Osteoblast (primary cell): ENCODE results near the gene MATCAP1. TPM values are rescaled to one million over a fixed set of nuclear protein-coding genes. Genes with fewer than 3 reads are reported as not detected.
A peak's percentile ranks its signal among the peaks of the same experiment; 100 is the strongest.

Experiments used
- DNase-seq: peaks from one replicate; pipeline ENCODE4 v3.0.0; 2011; ENCODE audit warnings: low spot score, mixed read lengths; ENCODE audit not compliant: insufficient read length; ENCODE audit errors: missing footprints
- H2AFZ ChIP-seq: 2 replicates; pipeline ENCODE4 v1.6.0; 2011; ENCODE audit warnings: mild to moderate bottlenecking, low read length
- H3K27ac ChIP-seq: 2 replicates; pipeline ENCODE4 v1.5.1; 2011; ENCODE audit warnings: mild to moderate bottlenecking, low read depth, low read length, moderate library complexity
- H3K27me3 ChIP-seq: 2 replicates; pipeline ENCODE4 v1.6.0; 2012; ENCODE audit warnings: mild to moderate bottlenecking, control low read depth, inconsistent platforms, low read length, moderate library complexity; ENCODE audit not compliant: insufficient read depth
- H3K36me3 ChIP-seq: 2 replicates; pipeline ENCODE4 v1.5.1; 2011; ENCODE audit warnings: mild to moderate bottlenecking, low read length, control low read depth, moderate library complexity; ENCODE audit not compliant: insufficient read depth
- H3K4me1 ChIP-seq: 2 replicates; pipeline ENCODE4 v1.5.1; 2011; ENCODE audit warnings: mild to moderate bottlenecking, low read length, control low read depth, moderate library complexity; ENCODE audit not compliant: insufficient read depth
- H3K4me2 ChIP-seq: 2 replicates; pipeline ENCODE4 v1.6.0; 2011; ENCODE audit warnings: mild to moderate bottlenecking, low read length; ENCODE audit not compliant: insufficient read depth
- H3K4me3 ChIP-seq: fragments of 200-600 bp; sonication (generic); 3 replicates; pipeline ENCODE4 v1.5.1; 2012; ENCODE audit warnings: mild to moderate bottlenecking, low read length, inconsistent platforms; ENCODE audit not compliant: insufficient read depth
- H3K79me2 ChIP-seq: 2 replicates; pipeline ENCODE4 v1.6.0; 2012; ENCODE audit warnings: mild to moderate bottlenecking, low read length, control low read depth, inconsistent platforms; ENCODE audit not compliant: insufficient read depth
- H3K9me3 ChIP-seq: 2 replicates; pipeline ENCODE4 v1.5.1; 2011; ENCODE audit warnings: low read depth, low read length, control low read depth
- H4K20me1 ChIP-seq: 2 replicates; pipeline ENCODE4 v1.6.0; 2012; ENCODE audit warnings: mild to moderate bottlenecking, low read length, control low read depth; ENCODE audit not compliant: insufficient read depth
- CTCF ChIP-seq: IDR thresholded peaks from 2 replicates; pipeline ENCODE4 v1.5.1; 2011; ENCODE audit warnings: mild to moderate bottlenecking, low read depth, low read length, moderate library complexity; ENCODE audit errors: extremely low read depth
- total RNA-seq: library from RNA; depleted of rRNA; stranded (reverse); fragments of >200 nt; gene quantifications from 2 replicates; pipeline ENCODE4 v1.2.3, GENCODE V29; 2012

The MATCAP1 gene
- total RNA-seq, 1 donor, result 3.6 TPM

GRCh38 chr16:67155295-67156142 is 28.2 kb downstream of the MATCAP1 start:
- H3K4me3 ChIP-seq, result peak overlapping the region; percentile 47
- H4K20me1 ChIP-seq, result peaks cover 35% of the 10 kb centered on the region
- peak; percentile 74 for TF ChIP-seq CTCF
- peaks cover 4% of the 10 kb centered on the region for H3K79me2 ChIP-seq
- H3K27me3 ChIP-seq, result no peaks in the 10 kb centered on the region
- H2AFZ ChIP-seq, result no peak overlapping the region
- H3K36me3 ChIP-seq, result peaks cover 6% of the 10 kb centered on the region
- H3K27ac ChIP-seq, result no peak overlapping the region
- peak overlapping the region; percentile 79 for H3K4me2 ChIP-seq
- no peaks in the 10 kb centered on the region for H3K9me3 ChIP-seq
- DNase-seq, result peak; percentile 100
- peaks cover 6% of the 10 kb centered on the region for H3K4me1 ChIP-seq

DNA sequence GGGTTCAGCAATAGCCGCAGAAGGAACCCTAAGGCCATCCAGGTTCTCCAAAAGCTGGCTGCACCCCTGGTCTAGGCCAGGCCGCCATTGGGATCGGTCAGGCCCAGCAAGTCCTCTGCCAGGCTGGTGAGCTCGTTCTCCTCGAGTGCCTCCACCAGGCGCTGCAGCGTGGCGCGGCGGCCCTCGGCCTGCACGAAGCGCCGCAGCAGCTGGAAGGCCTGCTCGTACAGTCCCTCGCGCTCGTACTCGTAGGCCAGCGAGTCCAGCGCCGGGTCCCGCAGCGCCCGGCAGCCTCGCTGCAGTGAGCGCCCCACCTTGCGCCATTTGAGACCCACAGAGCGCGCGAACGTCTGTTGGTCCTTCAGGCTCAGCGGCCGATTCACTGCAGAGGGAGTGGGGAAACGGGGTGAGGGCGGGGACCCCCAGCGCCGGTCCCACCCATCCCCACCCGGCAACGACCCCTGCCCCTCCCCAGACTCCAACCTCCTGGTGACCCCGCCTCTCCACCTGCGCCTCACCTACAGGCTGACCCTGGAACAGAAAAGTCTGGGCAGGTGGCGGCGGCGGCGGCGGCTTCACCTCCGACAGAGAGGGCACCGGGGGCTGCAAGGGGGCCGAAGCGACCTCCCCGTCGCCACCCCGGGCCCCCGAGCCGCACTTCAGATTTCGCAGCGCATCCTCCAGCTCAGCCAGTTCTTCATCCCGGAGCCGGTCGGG is 29.0 kb downstream of the MATCAP1 start:
- peaks cover 6% of the 10 kb centered on the region for H3K36me3 ChIP-seq
- H4K20me1 ChIP-seq, result peaks cover 35% of the 10 kb centered on the region
- peak overlapping the region; percentile 47 for H3K4me3 ChIP-seq
- peak; percentile 73 for DNase-seq
- H3K9me3 ChIP-seq, result no peaks in the 10 kb centered on the region
- H2AFZ ChIP-seq, result no peak overlapping the region
- H3K4me2 ChIP-seq, result peak overlapping the region; percentile 79
- peaks cover 5% of the 10 kb centered on the region for H3K4me1 ChIP-seq
- no peak for TF ChIP-seq CTCF
- H3K79me2 ChIP-seq, result peaks cover 9% of the 10 kb centered on the region
- no peak overlapping the region for H3K27ac ChIP-seq
- H3K27me3 ChIP-seq, result no peaks in the 10 kb centered on the region

- H3K27me3 ChIP-seq, result no peaks in the 10 kb centered on the region
- DNase-seq, result peak; percentile 92
- H4K20me1 ChIP-seq, result peaks cover 30% of the 10 kb centered on the region
- H3K4me2 ChIP-seq, result peak overlapping the region; percentile 74
- H3K36me3 ChIP-seq, result peaks cover 35% of the 10 kb centered on the region
- H2AFZ ChIP-seq, result peak overlapping the region; percentile 80
- H3K4me1 ChIP-seq, result peaks cover 5% of the 10 kb centered on the region
- H3K9me3 ChIP-seq, result no peaks in the 10 kb centered on the region
- peak overlapping the region; percentile 78 for H3K27ac ChIP-seq
- H3K79me2 ChIP-seq, result peaks cover 9% of the 10 kb centered on the region
- H3K4me3 ChIP-seq, result peak overlapping the region; percentile 89
- TF ChIP-seq CTCF, result no peak
Measured at GRCh38 chr16:67151431-67152097, 32.2 kb downstream of the MATCAP1 start.
